HepG2 (cell line): ENCODE results near the gene ZNF556. TPM values are rescaled to one million over a fixed set of nuclear protein-coding genes. Genes with fewer than 3 reads are reported as not detected.

Experiments used
- GATAD2A ChIP-seq: IDR thresholded peaks from 2 replicates; pipeline ENCODE4 v1.6.1; 2016
- PBX3 ChIP-seq: sonication (generic); formaldehyde crosslinking; IDR thresholded peaks from 2 replicates; pipeline ENCODE4 v1.8.1; 2023; ENCODE audit warnings: missing genetic modification reagents, inconsistent platforms, borderline replicate concordance
- YY1 ChIP-seq: IDR thresholded peaks from 2 replicates; pipeline ENCODE4 v1.6.1; 2011; ENCODE audit warnings: low read length, low read depth, moderate library complexity, mild to moderate bottlenecking; ENCODE audit not compliant: insufficient read depth, insufficient replicate concordance
- ZBTB2 ChIP-seq: sonication (generic); formaldehyde crosslinking; IDR thresholded peaks from 2 replicates; pipeline ENCODE4 v1.8.0; 2022; ENCODE audit warnings: low read depth, missing genetic modification reagents
- ZFP62 ChIP-seq: sonication (generic); formaldehyde crosslinking; IDR thresholded peaks from 2 replicates; pipeline ENCODE4 v1.4.0; 2020; ENCODE audit warnings: missing genetic modification reagents
- ZNF331 ChIP-seq: sonication (generic); formaldehyde crosslinking; IDR thresholded peaks from 2 replicates; pipeline ENCODE4 v1.4.0; 2020; ENCODE audit warnings: missing genetic modification reagents
- ZNF333 ChIP-seq: sonication (generic); formaldehyde crosslinking; IDR thresholded peaks from 2 replicates; pipeline ENCODE4 v1.4.0; 2020; ENCODE audit warnings: mild to moderate bottlenecking, missing genetic modification reagents, borderline replicate concordance
- ZNF598 ChIP-seq: sonication (generic); formaldehyde crosslinking; IDR thresholded peaks from 2 replicates; pipeline ENCODE4 v1.5.1; 2020; ENCODE audit warnings: mild to moderate bottlenecking, missing genetic modification reagents, borderline replicate concordance
- polyA plus RNA-seq, 8 experiments: library from polyadenylated mRNA; depleted of rRNA in 3 of 8; stranded (reverse) in 7 of 8; unstranded in 1 of 8; fragments of >200 nt; fragmentation: Illumina TruSeq in 4 of 8; extraction: Trizol in 4 of 8; gene quantifications; 2 replicates each; pipeline versions ENCODE4 v1.2.1 to v1.2.3, GENCODE V29; 2011 to 2016; ENCODE audit warnings: low read depth in 4 of 8, missing spikeins in 1 of 8, mixed read lengths in 1 of 8; ENCODE audit not compliant: insufficient read depth in 1 of 8
- total RNA-seq, 5 experiments: library from RNA; depleted of rRNA; stranded (reverse); fragments of >200 nt; fragmentation: Illumina TruSeq; extraction: Trizol; gene quantifications; 2 replicates each; pipeline ENCODE4 v1.2.3, GENCODE V29; 2016; ENCODE audit warnings: low read depth in 1 of 5
- TF ChIP-seq, protein P1 (sequence below): IDR thresholded peaks from 2 replicates; pipeline ENCODE4 v1.6.1; 2012; ENCODE audit warnings: low read length, improper control_type of control experiment
- TF ChIP-seq, protein P2 (sequence below): sonication (generic); formaldehyde crosslinking; IDR thresholded peaks from 2 replicates; pipeline ENCODE4 v1.4.0; 2020; ENCODE audit warnings: missing genetic modification reagents, mild to moderate bottlenecking, borderline replicate concordance
- TF ChIP-seq, protein P3 (sequence below): sonication (generic); formaldehyde crosslinking; IDR thresholded peaks from 2 replicates; pipeline ENCODE4 v1.4.0; 2020; ENCODE audit warnings: missing genetic modification reagents, borderline replicate concordance
- TF ChIP-seq, protein P4 (sequence below): sonication (generic); formaldehyde crosslinking; IDR thresholded peaks from 2 replicates; pipeline ENCODE4 v1.5.0; 2020; ENCODE audit warnings: mild to moderate bottlenecking, missing genetic modification reagents, borderline replicate concordance

The ZNF556 gene
- total and polyA plus RNA-seq, 2 of the 13 experiments (the other 11 are each of a cell fraction or from before 2014, with no cell fraction given): 4.2 to 28.6 TPM

- TF ChIP-seq ZNF598 (CRISPR knock-in tag) (peak; percentile 84; the same call in 1 of the 2 replicates), ZNF333 (CRISPR knock-in tag) (peak; percentile 60; the same call in 1 of the 2 replicates), ZFP62 (CRISPR knock-in tag) (no peak), GATAD2A (CRISPR knock-in tag) (peak; percentile 98), PBX3 (CRISPR knock-in tag) (0 out of 2 replicates have a peak, but pooled peaks have one; percentile 19), ZNF331 (CRISPR knock-in tag) (peak; percentile 35; the same call in 1 of the 2 replicates), YY1 (no peak), ZBTB2 (CRISPR knock-in tag) (peak; percentile 76)
- TF ChIP-seq, protein P1, sequence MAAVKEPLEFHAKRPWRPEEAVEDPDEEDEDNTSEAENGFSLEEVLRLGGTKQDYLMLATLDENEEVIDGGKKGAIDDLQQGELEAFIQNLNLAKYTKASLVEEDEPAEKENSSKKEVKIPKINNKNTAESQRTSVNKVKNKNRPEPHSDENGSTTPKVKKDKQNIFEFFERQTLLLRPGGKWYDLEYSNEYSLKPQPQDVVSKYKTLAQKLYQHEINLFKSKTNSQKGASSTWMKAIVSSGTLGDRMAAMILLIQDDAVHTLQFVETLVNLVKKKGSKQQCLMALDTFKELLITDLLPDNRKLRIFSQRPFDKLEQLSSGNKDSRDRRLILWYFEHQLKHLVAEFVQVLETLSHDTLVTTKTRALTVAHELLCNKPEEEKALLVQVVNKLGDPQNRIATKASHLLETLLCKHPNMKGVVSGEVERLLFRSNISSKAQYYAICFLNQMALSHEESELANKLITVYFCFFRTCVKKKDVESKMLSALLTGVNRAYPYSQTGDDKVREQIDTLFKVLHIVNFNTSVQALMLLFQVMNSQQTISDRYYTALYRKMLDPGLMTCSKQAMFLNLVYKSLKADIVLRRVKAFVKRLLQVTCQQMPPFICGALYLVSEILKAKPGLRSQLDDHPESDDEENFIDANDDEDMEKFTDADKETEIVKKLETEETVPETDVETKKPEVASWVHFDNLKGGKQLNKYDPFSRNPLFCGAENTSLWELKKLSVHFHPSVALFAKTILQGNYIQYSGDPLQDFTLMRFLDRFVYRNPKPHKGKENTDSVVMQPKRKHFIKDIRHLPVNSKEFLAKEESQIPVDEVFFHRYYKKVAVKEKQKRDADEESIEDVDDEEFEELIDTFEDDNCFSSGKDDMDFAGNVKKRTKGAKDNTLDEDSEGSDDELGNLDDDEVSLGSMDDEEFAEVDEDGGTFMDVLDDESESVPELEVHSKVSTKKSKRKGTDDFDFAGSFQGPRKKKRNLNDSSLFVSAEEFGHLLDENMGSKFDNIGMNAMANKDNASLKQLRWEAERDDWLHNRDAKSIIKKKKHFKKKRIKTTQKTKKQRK: 0 out of 2 replicates have a peak, but pooled peaks have one; percentile 38
- TF ChIP-seq, protein P2, sequence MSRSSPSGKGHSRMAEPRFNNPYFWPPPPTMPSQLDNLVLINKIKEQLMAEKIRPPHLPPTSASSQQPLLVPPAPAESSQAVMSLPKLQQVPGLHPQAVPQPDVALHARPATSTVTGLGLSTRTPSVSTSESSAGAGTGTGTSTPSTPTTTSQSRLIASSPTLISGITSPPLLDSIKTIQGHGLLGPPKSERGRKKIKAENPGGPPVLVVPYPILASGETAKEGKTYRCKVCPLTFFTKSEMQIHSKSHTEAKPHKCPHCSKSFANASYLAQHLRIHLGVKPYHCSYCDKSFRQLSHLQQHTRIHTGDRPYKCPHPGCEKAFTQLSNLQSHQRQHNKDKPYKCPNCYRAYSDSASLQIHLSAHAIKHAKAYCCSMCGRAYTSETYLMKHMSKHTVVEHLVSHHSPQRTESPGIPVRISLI: peak; percentile 60; the same call in 1 of the 2 replicates
- TF ChIP-seq, protein P3, sequence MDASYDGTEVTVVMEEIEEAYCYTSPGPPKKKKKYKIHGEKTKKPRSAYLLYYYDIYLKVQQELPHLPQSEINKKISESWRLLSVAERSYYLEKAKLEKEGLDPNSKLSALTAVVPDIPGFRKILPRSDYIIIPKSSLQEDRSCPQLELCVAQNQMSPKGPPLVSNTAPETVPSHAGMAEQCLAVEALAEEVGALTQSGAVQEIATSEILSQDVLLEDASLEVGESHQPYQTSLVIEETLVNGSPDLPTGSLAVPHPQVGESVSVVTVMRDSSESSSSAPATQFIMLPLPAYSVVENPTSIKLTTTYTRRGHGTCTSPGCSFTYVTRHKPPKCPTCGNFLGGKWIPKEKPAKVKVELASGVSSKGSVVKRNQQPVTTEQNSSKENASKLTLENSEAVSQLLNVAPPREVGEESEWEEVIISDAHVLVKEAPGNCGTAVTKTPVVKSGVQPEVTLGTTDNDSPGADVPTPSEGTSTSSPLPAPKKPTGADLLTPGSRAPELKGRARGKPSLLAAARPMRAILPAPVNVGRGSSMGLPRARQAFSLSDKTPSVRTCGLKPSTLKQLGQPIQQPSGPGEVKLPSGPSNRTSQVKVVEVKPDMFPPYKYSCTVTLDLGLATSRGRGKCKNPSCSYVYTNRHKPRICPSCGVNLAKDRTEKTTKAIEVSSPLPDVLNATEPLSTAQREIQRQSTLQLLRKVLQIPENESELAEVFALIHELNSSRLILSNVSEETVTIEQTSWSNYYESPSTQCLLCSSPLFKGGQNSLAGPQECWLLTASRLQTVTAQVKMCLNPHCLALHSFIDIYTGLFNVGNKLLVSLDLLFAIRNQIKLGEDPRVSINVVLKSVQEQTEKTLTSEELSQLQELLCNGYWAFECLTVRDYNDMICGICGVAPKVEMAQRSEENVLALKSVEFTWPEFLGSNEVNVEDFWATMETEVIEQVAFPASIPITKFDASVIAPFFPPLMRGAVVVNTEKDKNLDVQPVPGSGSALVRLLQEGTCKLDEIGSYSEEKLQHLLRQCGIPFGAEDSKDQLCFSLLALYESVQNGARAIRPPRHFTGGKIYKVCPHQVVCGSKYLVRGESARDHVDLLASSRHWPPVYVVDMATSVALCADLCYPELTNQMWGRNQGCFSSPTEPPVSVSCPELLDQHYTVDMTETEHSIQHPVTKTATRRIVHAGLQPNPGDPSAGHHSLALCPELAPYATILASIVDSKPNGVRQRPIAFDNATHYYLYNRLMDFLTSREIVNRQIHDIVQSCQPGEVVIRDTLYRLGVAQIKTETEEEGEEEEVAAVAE (CRISPR knock-in tag): peak; percentile 98
- TF ChIP-seq, protein P4, sequence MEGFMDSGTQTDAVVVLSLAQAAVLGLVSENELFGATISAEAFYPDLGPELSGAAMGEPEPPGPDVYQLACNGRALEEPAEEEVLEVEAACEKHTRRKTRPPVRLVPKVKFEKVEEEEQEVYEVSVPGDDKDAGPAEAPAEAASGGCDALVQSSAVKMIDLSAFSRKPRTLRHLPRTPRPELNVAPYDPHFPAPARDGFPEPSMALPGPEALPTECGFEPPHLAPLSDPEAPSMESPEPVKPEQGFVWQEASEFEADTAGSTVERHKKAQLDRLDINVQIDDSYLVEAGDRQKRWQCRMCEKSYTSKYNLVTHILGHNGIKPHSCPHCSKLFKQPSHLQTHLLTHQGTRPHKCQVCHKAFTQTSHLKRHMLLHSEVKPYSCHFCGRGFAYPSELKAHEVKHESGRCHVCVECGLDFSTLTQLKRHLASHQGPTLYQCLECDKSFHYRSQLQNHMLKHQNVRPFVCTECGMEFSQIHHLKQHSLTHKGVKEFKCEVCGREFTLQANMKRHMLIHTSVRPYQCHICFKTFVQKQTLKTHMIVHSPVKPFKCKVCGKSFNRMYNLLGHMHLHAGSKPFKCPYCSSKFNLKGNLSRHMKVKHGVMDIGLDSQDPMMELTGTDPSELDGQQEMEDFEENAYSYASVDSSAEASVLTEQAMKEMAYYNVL (CRISPR knock-in tag): peak; percentile 81; the same call in 1 of the 2 replicates
These were observed 26.0 kb upstream of the ZNF556 start, which contains the start of gene ZNF555 (continued) for GRCh38 chr19:2840794-2841791.
